ENCODE measurements around the gene STKLD1.

The STKLD1 gene

DNA sequence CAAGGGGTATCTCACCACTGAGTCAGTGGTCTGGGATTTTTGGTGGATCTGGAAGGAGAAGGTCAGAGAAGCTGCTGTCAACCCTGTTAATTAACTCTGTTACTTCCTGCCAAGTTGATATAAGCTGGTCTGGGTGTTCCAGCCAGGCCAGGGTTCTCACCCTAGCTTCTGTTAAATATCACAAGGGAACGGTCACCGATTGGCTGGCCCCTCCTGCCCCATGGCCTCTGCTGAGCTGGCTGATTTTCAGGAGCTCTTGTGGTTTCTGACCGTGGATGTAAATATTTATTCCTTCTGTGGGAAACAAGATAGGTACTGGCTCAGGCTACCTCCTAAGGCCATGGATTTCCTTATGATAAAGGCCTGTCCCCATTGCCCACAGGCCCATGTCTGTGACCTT, 47.0 kb downstream of the STKLD1 start:
- no peak overlapping the region for H3K27ac ChIP-seq (ENCODE audit: insufficient read depth, low read length, poor library complexity, severe bottlenecking)
- DNase-seq = no peak
- no peaks in the 10 kb centered on the region for H3K36me3 ChIP-seq (ENCODE audit: control insufficient read depth, insufficient read depth, low read length)
- peaks cover 4% of the 10 kb centered on the region for H3K4me1 ChIP-seq (ENCODE audit: control insufficient read depth, insufficient read depth, low read length, poor library complexity, severe bottlenecking)
- peaks cover 4% of the 10 kb centered on the region for H3K27me3 ChIP-seq (replicated peaks; ENCODE audit: control insufficient read depth, insufficient read depth, low read length, poor library complexity, severe bottlenecking)
- H3K9me3 ChIP-seq (ENCODE audit: control insufficient read depth, low read length) = no peaks in the 10 kb centered on the region
- no peak overlapping the region for H3K4me3 ChIP-seq (ENCODE audit: insufficient read depth, low read depth, low read length, poor library complexity, severe bottlenecking)

- H3K4me1 ChIP-seq (ENCODE audit: control insufficient read depth, insufficient read depth, low read length, poor library complexity, severe bottlenecking) = peaks cover 4% of the 10 kb centered on the region
- DNase-seq = no peak
- H3K4me3 ChIP-seq (ENCODE audit: insufficient read depth, low read depth, low read length, poor library complexity, severe bottlenecking) = no peak overlapping the region
- no peaks in the 10 kb centered on the region for H3K9me3 ChIP-seq (ENCODE audit: control insufficient read depth, low read length)
- no peak overlapping the region for H3K27ac ChIP-seq (ENCODE audit: insufficient read depth, low read length, poor library complexity, severe bottlenecking)
- peaks cover 4% of the 10 kb centered on the region for H3K27me3 ChIP-seq (replicated peaks; ENCODE audit: control insufficient read depth, insufficient read depth, low read length, poor library complexity, severe bottlenecking)
- H3K36me3 ChIP-seq (ENCODE audit: control insufficient read depth, insufficient read depth, low read length) = no peaks in the 10 kb centered on the region
Measured at GRCh38 chr9:133424187-133424586, 48.0 kb downstream of the STKLD1 start.

- no peaks in the 10 kb centered on the region for H3K9me3 ChIP-seq (ENCODE audit: control insufficient read depth, low read length)
- H3K4me1 ChIP-seq (ENCODE audit: control insufficient read depth, insufficient read depth, low read length, poor library complexity, severe bottlenecking) = peaks cover 4% of the 10 kb centered on the region
- DNase-seq = no peak
- no peak overlapping the region for H3K27ac ChIP-seq (ENCODE audit: insufficient read depth, low read length, poor library complexity, severe bottlenecking)
- no peaks in the 10 kb centered on the region for H3K36me3 ChIP-seq (ENCODE audit: control insufficient read depth, insufficient read depth, low read length)
- peaks cover 4% of the 10 kb centered on the region for H3K27me3 ChIP-seq (replicated peaks; ENCODE audit: control insufficient read depth, insufficient read depth, low read length, poor library complexity, severe bottlenecking)
- H3K4me3 ChIP-seq (ENCODE audit: insufficient read depth, low read depth, low read length, poor library complexity, severe bottlenecking) = no peak overlapping the region
Measured at GRCh38 chr9:133425049-133425632, 49.0 kb downstream of the STKLD1 start.

DNA sequence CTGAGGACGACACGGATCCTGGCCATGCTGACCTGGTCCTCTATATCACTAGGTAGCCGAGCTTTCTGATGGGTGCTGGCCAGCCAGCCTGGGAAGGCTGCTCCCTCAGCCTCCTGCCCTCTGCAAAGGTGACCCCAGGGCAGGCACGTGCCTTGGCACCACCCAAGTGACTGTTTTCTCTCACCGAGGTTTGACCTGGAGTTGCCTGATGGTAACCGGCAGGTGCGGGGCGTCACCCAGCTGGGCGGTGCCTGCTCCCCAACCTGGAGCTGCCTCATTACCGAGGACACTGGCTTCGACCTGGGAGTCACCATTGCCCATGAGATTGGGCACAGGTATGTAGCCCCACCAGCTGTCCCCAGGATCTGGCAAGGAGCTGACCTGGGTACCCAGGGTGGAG, 49.8 kb downstream of the STKLD1 start:
- Histone ChIP-seq H3K9me3 (ENCODE audit: control insufficient read depth, low read length) (no peaks in the 10 kb centered on the region), H3K4me3 (ENCODE audit: insufficient read depth, low read depth, low read length, poor library complexity, severe bottlenecking) (no peak overlapping the region), H3K27ac (ENCODE audit: insufficient read depth, low read length, poor library complexity, severe bottlenecking) (no peak overlapping the region), H3K36me3 (ENCODE audit: control insufficient read depth, insufficient read depth, low read length) (no peaks in the 10 kb centered on the region), H3K4me1 (ENCODE audit: control insufficient read depth, insufficient read depth, low read length, poor library complexity, severe bottlenecking) (peaks cover 4% of the 10 kb centered on the region), H3K27me3 (replicated peaks; ENCODE audit: control insufficient read depth, insufficient read depth, low read length, poor library complexity, severe bottlenecking) (peaks cover 4% of the 10 kb centered on the region)
- no peak for DNase-seq

DNA sequence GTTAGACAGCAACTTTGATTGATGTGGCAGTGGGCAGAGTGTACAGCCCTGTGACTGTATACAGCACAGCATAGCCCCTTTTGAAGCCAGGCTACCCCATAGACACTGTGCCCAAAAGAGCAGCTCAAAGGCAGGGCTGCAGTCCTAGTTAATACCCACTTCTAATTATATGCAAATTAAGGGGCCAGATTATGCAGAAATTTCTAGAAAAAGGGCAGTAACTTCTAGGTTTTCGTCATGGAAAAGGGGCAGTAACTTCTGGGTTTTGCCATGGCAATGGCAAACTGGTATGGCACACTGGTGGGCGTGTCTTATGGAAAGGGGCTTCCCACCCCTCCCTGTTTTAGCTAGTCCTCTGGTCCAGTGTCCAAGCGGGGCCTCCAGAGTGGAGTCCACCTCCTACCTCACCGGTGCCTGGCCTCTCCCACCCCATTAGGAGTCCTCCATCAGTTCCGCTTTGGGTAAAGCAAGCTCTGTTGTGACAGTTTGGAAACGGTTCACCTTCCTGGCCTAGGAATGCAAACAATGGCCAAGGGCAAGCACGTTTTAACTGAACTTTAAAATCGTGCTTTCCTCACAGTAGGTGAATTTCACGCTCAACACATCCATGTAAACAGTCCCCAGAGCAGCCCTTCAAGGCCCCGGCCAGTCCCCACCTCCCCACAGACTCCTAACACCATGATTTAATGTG, 51.6 kb downstream of the STKLD1 start:
- Histone ChIP-seq H3K4me1 (ENCODE audit: control insufficient read depth, insufficient read depth, low read length, poor library complexity, severe bottlenecking) (peaks cover 4% of the 10 kb centered on the region), H3K27me3 (replicated peaks; ENCODE audit: control insufficient read depth, insufficient read depth, low read length, poor library complexity, severe bottlenecking) (peaks cover 4% of the 10 kb centered on the region), H3K36me3 (ENCODE audit: control insufficient read depth, insufficient read depth, low read length) (no peaks in the 10 kb centered on the region), H3K27ac (ENCODE audit: insufficient read depth, low read length, poor library complexity, severe bottlenecking) (no peak overlapping the region), H3K4me3 (ENCODE audit: insufficient read depth, low read depth, low read length, poor library complexity, severe bottlenecking) (no peak overlapping the region), H3K9me3 (ENCODE audit: control insufficient read depth, low read length) (no peaks in the 10 kb centered on the region)
- no peak for DNase-seq

GRCh38 chr9:133428617-133429101, 52.5 kb downstream of the STKLD1 start:
- Histone ChIP-seq H3K27me3 (replicated peaks; ENCODE audit: control insufficient read depth, insufficient read depth, low read length, poor library complexity, severe bottlenecking) (peaks cover 4% of the 10 kb centered on the region), H3K27ac (ENCODE audit: insufficient read depth, low read length, poor library complexity, severe bottlenecking) (no peak overlapping the region), H3K4me3 (ENCODE audit: insufficient read depth, low read depth, low read length, poor library complexity, severe bottlenecking) (no peak overlapping the region), H3K9me3 (ENCODE audit: control insufficient read depth, low read length) (no peaks in the 10 kb centered on the region), H3K4me1 (ENCODE audit: control insufficient read depth, insufficient read depth, low read length, poor library complexity, severe bottlenecking) (peaks cover 4% of the 10 kb centered on the region), H3K36me3 (ENCODE audit: control insufficient read depth, insufficient read depth, low read length) (no peaks in the 10 kb centered on the region)
- DNase-seq = no peak

DNA sequence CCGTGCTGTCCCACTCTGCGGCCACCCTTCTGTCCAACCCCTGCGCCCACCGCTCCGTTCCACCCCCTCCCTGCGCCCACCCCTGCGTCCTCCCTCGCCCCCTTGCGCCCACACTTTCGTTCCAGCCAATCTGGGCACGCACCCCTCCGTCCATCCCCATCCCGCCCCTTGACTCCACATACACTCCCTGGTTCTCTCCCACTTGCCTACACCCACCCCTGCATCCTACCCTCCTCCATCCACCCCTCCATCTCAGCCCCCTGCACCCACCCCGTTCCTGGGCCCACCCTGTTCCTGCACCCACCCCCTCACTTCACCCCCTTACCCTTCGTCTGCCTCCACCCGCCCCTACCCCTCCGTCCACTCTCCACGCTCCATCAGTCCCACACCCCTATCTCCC, 53.0 kb downstream of the STKLD1 start:
- Histone ChIP-seq H3K27me3 (replicated peaks; ENCODE audit: control insufficient read depth, insufficient read depth, low read length, poor library complexity, severe bottlenecking) (peaks cover 4% of the 10 kb centered on the region), H3K4me3 (ENCODE audit: insufficient read depth, low read depth, low read length, poor library complexity, severe bottlenecking) (no peak overlapping the region), H3K27ac (ENCODE audit: insufficient read depth, low read length, poor library complexity, severe bottlenecking) (no peak overlapping the region), H3K9me3 (ENCODE audit: control insufficient read depth, low read length) (no peaks in the 10 kb centered on the region), H3K4me1 (ENCODE audit: control insufficient read depth, insufficient read depth, low read length, poor library complexity, severe bottlenecking) (peaks cover 4% of the 10 kb centered on the region), H3K36me3 (ENCODE audit: control insufficient read depth, insufficient read depth, low read length) (no peaks in the 10 kb centered on the region)
- DNase-seq = no peak

DNA sequence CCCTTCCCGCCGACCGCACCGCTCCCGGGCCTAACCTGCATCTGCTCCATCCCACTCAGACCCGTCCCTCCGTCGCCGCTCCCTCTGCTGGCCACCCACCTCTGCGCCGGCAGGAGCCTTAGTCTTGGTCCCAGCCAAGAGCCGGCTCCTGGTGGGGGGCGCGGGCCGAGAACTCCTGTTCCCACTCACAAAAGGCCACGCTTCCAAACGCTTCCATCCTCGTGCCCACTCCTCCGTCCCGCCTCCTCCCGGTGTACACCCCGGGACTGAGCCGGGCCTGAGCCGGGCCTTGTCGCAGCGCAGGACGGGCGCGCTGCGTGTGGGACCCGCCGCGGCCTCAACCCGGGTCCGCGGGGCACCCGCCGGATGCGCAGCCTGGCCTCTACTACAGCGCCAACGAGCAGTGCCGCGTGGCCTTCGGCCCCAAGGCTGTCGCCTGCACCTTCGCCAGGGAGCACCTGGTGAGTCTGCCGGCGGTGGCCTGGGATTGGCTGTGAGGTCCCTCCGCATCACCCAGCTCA, 53.5 kb downstream of the STKLD1 start:
- Histone ChIP-seq H3K4me1 (ENCODE audit: control insufficient read depth, insufficient read depth, low read length, poor library complexity, severe bottlenecking) (peaks cover 4% of the 10 kb centered on the region), H3K36me3 (ENCODE audit: control insufficient read depth, insufficient read depth, low read length) (no peaks in the 10 kb centered on the region), H3K27me3 (replicated peaks; ENCODE audit: control insufficient read depth, insufficient read depth, low read length, poor library complexity, severe bottlenecking) (peaks cover 4% of the 10 kb centered on the region), H3K9me3 (ENCODE audit: control insufficient read depth, low read length) (no peaks in the 10 kb centered on the region), H3K4me3 (ENCODE audit: insufficient read depth, low read depth, low read length, poor library complexity, severe bottlenecking) (no peak overlapping the region), H3K27ac (ENCODE audit: insufficient read depth, low read length, poor library complexity, severe bottlenecking) (no peak overlapping the region)
- no peak for DNase-seq

- H3K36me3 ChIP-seq (ENCODE audit: control insufficient read depth, insufficient read depth, low read length) = no peaks in the 10 kb centered on the region
- no peak overlapping the region for H3K4me3 ChIP-seq (ENCODE audit: insufficient read depth, low read depth, low read length, poor library complexity, severe bottlenecking)
- H3K27me3 ChIP-seq (replicated peaks; ENCODE audit: control insufficient read depth, insufficient read depth, low read length, poor library complexity, severe bottlenecking) = peaks cover 4% of the 10 kb centered on the region
- no peak overlapping the region for H3K27ac ChIP-seq (ENCODE audit: insufficient read depth, low read length, poor library complexity, severe bottlenecking)
- peaks cover 4% of the 10 kb centered on the region for H3K4me1 ChIP-seq (ENCODE audit: control insufficient read depth, insufficient read depth, low read length, poor library complexity, severe bottlenecking)
- no peaks in the 10 kb centered on the region for H3K9me3 ChIP-seq (ENCODE audit: control insufficient read depth, low read length)
- no peak for DNase-seq
Measured at GRCh38 chr9:133430244-133430643, 54.1 kb downstream of the STKLD1 start.

DNA sequence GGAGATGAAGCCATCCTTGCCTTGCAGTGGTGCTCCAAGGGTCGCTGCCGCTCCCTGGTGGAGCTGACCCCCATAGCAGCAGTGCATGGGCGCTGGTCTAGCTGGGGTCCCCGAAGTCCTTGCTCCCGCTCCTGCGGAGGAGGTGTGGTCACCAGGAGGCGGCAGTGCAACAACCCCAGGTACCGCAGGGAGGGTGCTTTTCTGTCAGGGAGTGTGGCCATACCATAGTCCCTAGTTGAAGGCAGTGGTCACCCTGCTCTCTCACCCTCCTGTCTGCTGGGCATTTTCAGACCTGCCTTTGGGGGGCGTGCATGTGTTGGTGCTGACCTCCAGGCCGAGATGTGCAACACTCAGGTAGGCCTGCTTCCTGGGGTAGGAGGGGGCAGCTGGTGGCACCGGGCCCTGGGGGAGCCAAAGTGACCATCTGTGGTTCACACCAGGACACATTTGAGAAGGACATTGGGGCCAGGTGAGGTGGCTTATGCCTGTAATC, 57.2 kb downstream of the STKLD1 start:
- Histone ChIP-seq H3K36me3 (ENCODE audit: control insufficient read depth, insufficient read depth, low read length) (no peaks in the 10 kb centered on the region), H3K4me1 (ENCODE audit: control insufficient read depth, insufficient read depth, low read length, poor library complexity, severe bottlenecking) (no peaks in the 10 kb centered on the region), H3K4me3 (ENCODE audit: insufficient read depth, low read depth, low read length, poor library complexity, severe bottlenecking) (no peak overlapping the region), H3K9me3 (ENCODE audit: control insufficient read depth, low read length) (no peaks in the 10 kb centered on the region), H3K27me3 (replicated peaks; ENCODE audit: control insufficient read depth, insufficient read depth, low read length, poor library complexity, severe bottlenecking) (no peaks in the 10 kb centered on the region), H3K27ac (ENCODE audit: insufficient read depth, low read length, poor library complexity, severe bottlenecking) (no peak overlapping the region)
- no peak for DNase-seq

Data from effector memory CD4-positive, alpha-beta T cell (primary cell).